WERI-Rb-1 (cell line): Measurements from ENCODE around the gene LRP1B.

Source experiments
- DNase-seq: peaks from one replicate; pipeline ENCODE4 v3.0.0-alpha.2; 2020
- H3K27ac ChIP-seq: fragments of 250-450 bp; sonication (Bioruptor Pico); 2 replicates; pipeline ENCODE4 v1.5.1; 2020; ENCODE audit warnings: mild to moderate bottlenecking, moderate library complexity
- H3K27me3 ChIP-seq: fragments of 250-450 bp; sonication (Bioruptor Pico); 2 replicates; pipeline ENCODE4 v1.5.1; 2021; ENCODE audit warnings: mild to moderate bottlenecking, low read depth, moderate library complexity; ENCODE audit not compliant: insufficient read depth, severe bottlenecking
- H3K36me3 ChIP-seq: fragments of 250-450 bp; sonication (Bioruptor Pico); 2 replicates; pipeline ENCODE4 v1.5.1; 2020; ENCODE audit warnings: mild to moderate bottlenecking, moderate library complexity
- H3K4me3 ChIP-seq: 2 replicates; pipeline ENCODE4 v1.5.1; 2011; ENCODE audit warnings: low read depth, mild to moderate bottlenecking, control low read depth, low read length
- H3K9me3 ChIP-seq: fragments of 250-450 bp; sonication (Bioruptor Pico); 2 replicates; pipeline ENCODE4 v1.5.1; 2021; ENCODE audit warnings: mild to moderate bottlenecking, moderate library complexity; ENCODE audit not compliant: severe bottlenecking
- TF ChIP-seq, protein P1 (sequence below): IDR thresholded peaks from 2 replicates; pipeline ENCODE4 v1.5.1; 2011; ENCODE audit warnings: low read depth, mild to moderate bottlenecking, control low read depth, inconsistent platforms, low read length

The LRP1B gene

DNA sequence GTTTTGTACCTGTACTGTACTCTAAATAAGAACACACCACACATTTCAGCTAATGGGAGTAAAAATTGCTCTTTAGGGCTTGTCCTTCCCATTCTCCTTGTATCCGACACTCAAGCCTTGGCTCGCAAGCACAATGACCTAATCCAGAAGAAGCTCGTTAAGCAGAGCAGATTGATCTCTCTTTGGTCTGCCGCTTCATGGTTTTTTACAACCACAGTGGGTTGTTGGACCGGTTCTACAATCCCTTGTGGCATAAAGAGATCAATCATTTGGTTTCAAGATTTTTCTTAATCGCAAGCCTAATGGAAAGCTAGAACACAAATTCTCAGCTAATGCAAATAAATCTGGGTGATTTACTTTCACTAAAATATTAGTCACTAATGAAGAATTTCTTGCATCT, 662.1 kb downstream of the LRP1B start:
- no peak overlapping the region for H3K27ac ChIP-seq
- H3K9me3 ChIP-seq = no peaks in the 10 kb centered on the region
- TF ChIP-seq, protein P1, sequence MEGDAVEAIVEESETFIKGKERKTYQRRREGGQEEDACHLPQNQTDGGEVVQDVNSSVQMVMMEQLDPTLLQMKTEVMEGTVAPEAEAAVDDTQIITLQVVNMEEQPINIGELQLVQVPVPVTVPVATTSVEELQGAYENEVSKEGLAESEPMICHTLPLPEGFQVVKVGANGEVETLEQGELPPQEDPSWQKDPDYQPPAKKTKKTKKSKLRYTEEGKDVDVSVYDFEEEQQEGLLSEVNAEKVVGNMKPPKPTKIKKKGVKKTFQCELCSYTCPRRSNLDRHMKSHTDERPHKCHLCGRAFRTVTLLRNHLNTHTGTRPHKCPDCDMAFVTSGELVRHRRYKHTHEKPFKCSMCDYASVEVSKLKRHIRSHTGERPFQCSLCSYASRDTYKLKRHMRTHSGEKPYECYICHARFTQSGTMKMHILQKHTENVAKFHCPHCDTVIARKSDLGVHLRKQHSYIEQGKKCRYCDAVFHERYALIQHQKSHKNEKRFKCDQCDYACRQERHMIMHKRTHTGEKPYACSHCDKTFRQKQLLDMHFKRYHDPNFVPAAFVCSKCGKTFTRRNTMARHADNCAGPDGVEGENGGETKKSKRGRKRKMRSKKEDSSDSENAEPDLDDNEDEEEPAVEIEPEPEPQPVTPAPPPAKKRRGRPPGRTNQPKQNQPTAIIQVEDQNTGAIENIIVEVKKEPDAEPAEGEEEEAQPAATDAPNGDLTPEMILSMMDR = no peak
- H3K27me3 ChIP-seq = no peaks in the 10 kb centered on the region
- DNase-seq = no peak
- no peaks in the 10 kb centered on the region for H3K36me3 ChIP-seq
- no peak overlapping the region for H3K4me3 ChIP-seq

DNA sequence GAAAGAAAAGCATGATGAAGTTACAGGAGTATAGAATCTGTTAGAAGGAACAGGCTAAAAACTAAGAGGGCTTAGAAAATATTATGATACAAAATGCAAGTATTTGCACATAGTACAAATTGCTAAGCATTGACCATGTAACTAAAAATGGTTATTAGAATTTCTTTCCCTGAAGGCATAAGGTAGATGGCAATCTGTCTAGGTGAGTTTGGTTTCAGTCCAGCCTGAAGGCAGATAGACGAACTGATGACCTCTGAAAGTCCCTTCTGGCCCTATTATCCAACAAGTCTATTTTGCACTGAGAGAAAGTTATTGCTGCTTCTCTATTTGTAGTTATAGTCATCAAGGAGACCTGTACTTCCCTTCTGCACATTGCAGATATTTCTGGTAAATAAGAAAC, 663.5 kb downstream of the LRP1B start:
- no peak overlapping the region for H3K27ac ChIP-seq
- H3K9me3 ChIP-seq = no peaks in the 10 kb centered on the region
- no peaks in the 10 kb centered on the region for H3K27me3 ChIP-seq
- H3K4me3 ChIP-seq = no peak overlapping the region
- no peaks in the 10 kb centered on the region for H3K36me3 ChIP-seq
- TF ChIP-seq, protein P1 = no peak
- no peak for DNase-seq

- TF ChIP-seq, protein P1 = no peak
- DNase-seq = no peak
- H3K9me3 ChIP-seq = no peaks in the 10 kb centered on the region
These were observed 665.8 kb downstream of the LRP1B start for GRCh38 chr2:141464995-141465394.

DNA sequence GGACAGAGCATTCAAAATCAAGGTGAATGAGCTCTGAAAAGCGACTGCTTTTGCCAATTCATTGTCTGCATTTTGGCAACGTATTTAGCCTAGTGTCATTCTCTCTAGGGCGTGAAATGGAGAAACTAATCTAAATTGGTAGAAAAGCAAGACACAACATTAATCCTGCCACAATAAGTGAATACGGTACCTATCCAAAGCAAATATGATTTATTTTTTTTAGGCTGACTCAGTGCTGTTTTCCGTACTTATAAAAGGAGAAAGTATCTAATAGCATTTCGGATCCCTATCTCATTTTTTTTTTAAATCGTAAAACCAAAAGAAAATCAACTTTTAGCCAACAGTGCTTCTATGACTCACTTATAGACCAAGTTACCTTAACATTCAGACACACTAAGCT, 672.5 kb downstream of the LRP1B start:
- no peak overlapping the region for H3K4me3 ChIP-seq
- DNase-seq = no peak
- H3K36me3 ChIP-seq = no peaks in the 10 kb centered on the region
- H3K27me3 ChIP-seq = no peaks in the 10 kb centered on the region
- TF ChIP-seq, protein P1 = no peak
- no peaks in the 10 kb centered on the region for H3K9me3 ChIP-seq
- no peak overlapping the region for H3K27ac ChIP-seq

More at GRCh38 chr2:141464995-141465394, 665.8 kb downstream of the LRP1B start:
- H3K27me3 ChIP-seq = no peaks in the 10 kb centered on the region
- H3K4me3 ChIP-seq = no peak overlapping the region
- no peaks in the 10 kb centered on the region for H3K36me3 ChIP-seq
- H3K27ac ChIP-seq = no peak overlapping the region

GRCh38 chr2:141455877-141456276, 674.9 kb downstream of the LRP1B start:
- Histone ChIP-seq H3K27me3 (no peaks in the 10 kb centered on the region), H3K9me3 (no peaks in the 10 kb centered on the region), H3K27ac (no peak overlapping the region), H3K36me3 (no peaks in the 10 kb centered on the region), H3K4me3 (no peak overlapping the region)
- TF ChIP-seq, protein P1 = no peak
- no peak for DNase-seq

DNA sequence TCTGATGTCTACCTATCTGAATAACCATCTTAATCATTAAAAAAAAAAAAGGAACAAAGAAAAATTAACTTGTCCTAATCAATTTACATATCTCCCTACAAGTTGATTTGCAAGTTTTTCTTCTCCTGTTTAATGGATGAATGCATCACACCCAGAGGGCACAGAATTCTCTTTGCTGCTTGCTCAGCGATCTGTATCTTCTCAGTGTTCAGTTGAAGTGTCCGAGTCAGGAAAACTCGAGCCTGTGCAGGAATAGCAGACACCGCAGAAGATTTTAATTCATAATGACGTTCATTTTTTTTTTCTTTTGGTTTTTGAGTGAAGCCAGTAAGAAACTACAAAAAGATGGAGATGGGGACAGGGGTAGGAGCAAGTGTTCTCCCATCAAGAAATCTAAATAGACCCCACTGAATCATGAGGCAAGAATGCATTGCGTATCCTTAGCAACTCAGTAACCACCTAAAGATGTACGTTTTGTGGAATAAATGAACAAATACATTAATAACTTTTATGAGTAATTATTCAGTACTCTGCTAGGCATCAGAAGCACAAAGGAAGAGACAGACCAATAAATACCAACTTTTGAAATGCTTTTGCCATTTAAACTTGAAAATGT, 675.5 kb downstream of the LRP1B start:
- no peak overlapping the region for H3K27ac ChIP-seq
- no peaks in the 10 kb centered on the region for H3K27me3 ChIP-seq
- no peak overlapping the region for H3K4me3 ChIP-seq
- no peaks in the 10 kb centered on the region for H3K9me3 ChIP-seq
- DNase-seq = no peak
- no peaks in the 10 kb centered on the region for H3K36me3 ChIP-seq
- TF ChIP-seq, protein P1 = no peak
